ENCODE measurements around the gene GAB2.

The GAB2 gene

GRCh38 chr11:78282821-78283220, 134.8 kb downstream of the GAB2 start (continued):
- TF ChIP-seq ZNF449 (tag by site-specific recombination; IDR thresholded peaks at IDR 0.05) = no peak
- TF ChIP-seq ZBTB49 (tag by site-specific recombination; IDR thresholded peaks at IDR 0.05; ENCODE audit: low read depth) = no peak
- no peak for TF ChIP-seq ZNF677 (tag by site-specific recombination; IDR thresholded peaks at IDR 0.05)
- no peak for TF ChIP-seq BCL6B (tag by site-specific recombination; IDR thresholded peaks at IDR 0.05)
- TF ChIP-seq ZBTB44 (tag by site-specific recombination; IDR thresholded peaks at IDR 0.05) = no peak
- no peak for TF ChIP-seq ZBTB6 (tag by site-specific recombination; IDR thresholded peaks at IDR 0.05)
- no peak for TF ChIP-seq ZNF837 (tag by site-specific recombination; IDR thresholded peaks at IDR 0.05)

- ChIA-PET POLR2A (no interaction called here), CTCF (interaction anchor here (0.6 kb wide), 1 partner anchor 48 kb away, joined by 4 read pairs; no protein-coding TSS in a partner anchor)
- Histone ChIP-seq H3K36me3 (ENCODE audit: control insufficient read depth in 2 of 2, insufficient read depth in 1 of 2, low read length in 2 of 2) (no peaks in the 10 kb centered on the region), H3K9me3 (ENCODE audit: control insufficient read depth, insufficient read depth, low read depth, low read length) (no peaks in the 10 kb centered on the region), H3K27ac (ENCODE audit: extremely low read depth, low read depth, low read length) (no peak overlapping the region), H3K4me1 (ENCODE audit: control insufficient read depth, insufficient read depth, low read length) (no peaks in the 10 kb centered on the region), H3K4me3 (ENCODE audit: low read depth, low read length) (no peak overlapping the region)
- TF ChIP-seq ZNF335 (tag by site-specific recombination; conservative IDR thresholded peaks at IDR 0.05) (no peak), MEIS1 (CRISPR knock-in tag; IDR thresholded peaks at IDR 0.05; ENCODE audit: borderline replicate concordance) (no peak), ZBTB10 (tag by site-specific recombination; IDR thresholded peaks at IDR 0.05) (no peak), ZNF513 (tag by site-specific recombination; IDR thresholded peaks at IDR 0.05) (no peak), ZNF423 (tag by site-specific recombination; IDR thresholded peaks at IDR 0.05) (no peak), ZNF280D (tag by site-specific recombination; IDR thresholded peaks at IDR 0.05) (no peak), ZNF354C (tag by site-specific recombination; IDR thresholded peaks at IDR 0.05; ENCODE audit: borderline replicate concordance, low read depth) (no peak), PRDM6 (tag by site-specific recombination; IDR thresholded peaks at IDR 0.05) (no peak), ZNF138 (tag by site-specific recombination; IDR thresholded peaks at IDR 0.05; ENCODE audit: borderline replicate concordance) (no peak), ZNF433 (tag by site-specific recombination; IDR thresholded peaks at IDR 0.05; ENCODE audit: low read depth) (no peak), ZNF521 (tag by site-specific recombination; IDR thresholded peaks at IDR 0.05) (no peak)
These were observed 136.1 kb downstream of the GAB2 start for GRCh38 chr11:78281511-78281910.
